Uterus (tissue), 2 donors: ENCODE measurements around the gene ADAMTS12.

Experiments
- POLR2A ChIP-seq, 2 donors: fragments of 450-650 bp; IDR thresholded peaks; one replicate each; pipeline ENCODE4 v1.6.1; 2016; ENCODE audit warnings: antibody characterized with exemption in 2 of 2, mild to moderate bottlenecking in 1 of 2, moderate library complexity in 1 of 2
- TF ChIP-seq, protein P1 (sequence below), 4 experiments: fragments of 200-600 bp in 2 of 4; fragments of 450-650 bp in 2 of 4; sonication (generic) in 2 of 4; IDR thresholded peaks; one replicate each; pipeline ENCODE4 v1.5.1; 2016 to 2019; ENCODE audit warnings: antibody characterized with exemption in 4 of 4, mild to moderate bottlenecking in 2 of 4, moderate library complexity in 1 of 4

DNA sequence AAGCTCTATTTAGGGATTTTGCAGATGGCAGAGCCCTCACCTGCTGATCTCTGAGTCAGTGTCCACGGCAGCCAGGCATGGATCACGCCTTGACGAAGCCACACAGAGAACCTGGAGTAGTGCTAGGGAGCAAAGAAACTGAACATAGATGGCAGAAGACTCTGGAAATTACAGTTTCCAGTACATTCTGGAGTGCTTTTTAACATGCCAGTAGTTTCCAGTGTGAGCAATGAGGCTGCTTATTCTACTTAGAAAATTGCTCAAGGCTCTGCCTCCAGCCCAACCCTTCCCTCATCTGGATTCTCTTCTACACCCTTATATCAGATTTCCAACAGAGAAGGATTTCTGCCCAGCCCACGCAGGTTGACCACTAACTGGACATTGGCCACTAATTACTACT lies 203.3 kb downstream of the ADAMTS12 start:
- no peak for TF ChIP-seq POLR2A (IDR thresholded peaks at IDR 0.05)
- TF ChIP-seq, protein P1, sequence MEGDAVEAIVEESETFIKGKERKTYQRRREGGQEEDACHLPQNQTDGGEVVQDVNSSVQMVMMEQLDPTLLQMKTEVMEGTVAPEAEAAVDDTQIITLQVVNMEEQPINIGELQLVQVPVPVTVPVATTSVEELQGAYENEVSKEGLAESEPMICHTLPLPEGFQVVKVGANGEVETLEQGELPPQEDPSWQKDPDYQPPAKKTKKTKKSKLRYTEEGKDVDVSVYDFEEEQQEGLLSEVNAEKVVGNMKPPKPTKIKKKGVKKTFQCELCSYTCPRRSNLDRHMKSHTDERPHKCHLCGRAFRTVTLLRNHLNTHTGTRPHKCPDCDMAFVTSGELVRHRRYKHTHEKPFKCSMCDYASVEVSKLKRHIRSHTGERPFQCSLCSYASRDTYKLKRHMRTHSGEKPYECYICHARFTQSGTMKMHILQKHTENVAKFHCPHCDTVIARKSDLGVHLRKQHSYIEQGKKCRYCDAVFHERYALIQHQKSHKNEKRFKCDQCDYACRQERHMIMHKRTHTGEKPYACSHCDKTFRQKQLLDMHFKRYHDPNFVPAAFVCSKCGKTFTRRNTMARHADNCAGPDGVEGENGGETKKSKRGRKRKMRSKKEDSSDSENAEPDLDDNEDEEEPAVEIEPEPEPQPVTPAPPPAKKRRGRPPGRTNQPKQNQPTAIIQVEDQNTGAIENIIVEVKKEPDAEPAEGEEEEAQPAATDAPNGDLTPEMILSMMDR (IDR thresholded peaks at IDR 0.05): no peak
